H1 (cell line): Measurements from ENCODE around the gene ZBTB47. TPM values are rescaled to one million over a fixed set of nuclear protein-coding genes. Genes with fewer than 3 reads are reported as not detected.

Source experiments
- BRCA1 ChIP-seq: IDR thresholded peaks from 2 replicates; pipeline ENCODE4 v1.6.1; 2012; ENCODE audit warnings: low read depth, low read length, improper control_type of control experiment
- MAFK ChIP-seq: IDR thresholded peaks from 2 replicates; pipeline ENCODE4 v1.6.1; 2012; ENCODE audit warnings: low read depth, mild to moderate bottlenecking, improper control_type of control experiment, low read length
- SAP30 ChIP-seq: fragments of 300-600 bp; sonication (generic); IDR thresholded peaks from 2 replicates; pipeline ENCODE4 v1.7.1; 2012; ENCODE audit warnings: low read length, moderate library complexity, mild to moderate bottlenecking, inconsistent platforms; ENCODE audit not compliant: insufficient read depth, insufficient replicate concordance
- polyA plus RNA-seq, 7 experiments: library from polyadenylated mRNA; depleted of rRNA in 3 of 7; stranded (reverse) in 5 of 7; unstranded in 2 of 7; fragments of >200 nt in 5 of 7; fragments of 200-250 nt in 2 of 7; gene quantifications; 1 replicate in 5 of 7; 2 replicates in 1 of 7; 4 replicates in 1 of 7; pipeline versions ENCODE4 v1.2.1 to v1.2.3, GENCODE V29; 2011 to 2013; ENCODE audit warnings: missing spikeins in 2 of 7, mixed read lengths in 2 of 7
- total RNA-seq: library from RNA; stranded (reverse); fragmentation: NEBNext Ultra II Directional; extraction: Animal tissue kit (Norgen Biotek cat#: 25700); gene quantifications from 2 replicates; pipeline ENCODE4 v1.2.1, GENCODE V29; 2021
- TF ChIP-seq, protein P1 (sequence below): fragments of 300-600 bp; sonication (generic); IDR thresholded peaks from 2 replicates; pipeline ENCODE4 v1.7.1; 2012; ENCODE audit warnings: low read length, moderate library complexity, mild to moderate bottlenecking, inconsistent platforms; ENCODE audit not compliant: insufficient replicate concordance
- TF ChIP-seq, protein P2 (sequence below): IDR thresholded peaks from 2 replicates; pipeline ENCODE4 v1.6.1; 2012; ENCODE audit warnings: inconsistent platforms

Gene ZBTB47
- total and polyA plus RNA-seq, 2 of the 8 experiments (the other 6 are each of a cell fraction or from before 2014, with no cell fraction given) = 2.8 to 4.1 TPM

DNA sequence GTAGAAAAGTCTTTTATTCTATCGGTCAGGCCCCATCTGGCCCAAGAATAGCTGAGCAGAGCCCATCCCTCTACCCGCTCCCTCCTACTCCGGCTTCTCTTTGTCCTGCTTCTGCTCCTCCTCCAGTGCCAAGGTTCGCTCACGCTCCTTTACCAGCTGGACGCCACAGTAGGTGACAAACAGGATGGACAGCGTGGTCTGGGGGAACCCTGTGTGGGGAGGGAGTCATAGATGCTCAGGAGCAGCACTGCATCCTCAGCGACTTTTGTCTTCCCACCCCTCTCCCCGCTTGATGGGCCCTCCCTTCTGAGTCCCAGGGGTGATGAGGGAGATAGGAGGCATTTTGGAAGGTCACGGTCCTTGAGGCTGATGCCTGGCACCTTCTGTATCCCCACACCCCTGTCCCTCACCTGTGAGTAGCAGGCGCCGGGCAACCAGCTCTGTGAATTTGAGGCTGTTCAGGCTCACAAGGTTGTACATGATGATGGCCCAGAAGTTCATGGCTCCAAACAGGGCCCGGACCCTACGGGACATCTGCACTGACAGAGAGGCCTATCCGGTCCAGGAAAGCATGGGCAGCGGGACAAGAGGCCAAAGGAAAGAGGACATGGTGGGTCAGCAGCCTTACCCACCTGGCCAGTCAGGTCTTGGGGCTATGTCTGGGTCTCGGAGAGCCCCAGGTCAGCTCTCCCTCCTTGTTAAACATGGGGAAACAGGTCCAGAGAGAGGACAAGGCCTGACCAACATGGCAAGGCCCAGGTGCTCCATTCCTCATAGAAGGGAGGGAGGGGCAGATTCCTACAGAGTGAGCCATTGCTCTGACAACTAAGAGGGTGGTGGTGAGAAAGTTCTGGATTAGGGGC, 39.4 kb downstream of the ZBTB47 start (continued):
- TF ChIP-seq, protein P1, sequence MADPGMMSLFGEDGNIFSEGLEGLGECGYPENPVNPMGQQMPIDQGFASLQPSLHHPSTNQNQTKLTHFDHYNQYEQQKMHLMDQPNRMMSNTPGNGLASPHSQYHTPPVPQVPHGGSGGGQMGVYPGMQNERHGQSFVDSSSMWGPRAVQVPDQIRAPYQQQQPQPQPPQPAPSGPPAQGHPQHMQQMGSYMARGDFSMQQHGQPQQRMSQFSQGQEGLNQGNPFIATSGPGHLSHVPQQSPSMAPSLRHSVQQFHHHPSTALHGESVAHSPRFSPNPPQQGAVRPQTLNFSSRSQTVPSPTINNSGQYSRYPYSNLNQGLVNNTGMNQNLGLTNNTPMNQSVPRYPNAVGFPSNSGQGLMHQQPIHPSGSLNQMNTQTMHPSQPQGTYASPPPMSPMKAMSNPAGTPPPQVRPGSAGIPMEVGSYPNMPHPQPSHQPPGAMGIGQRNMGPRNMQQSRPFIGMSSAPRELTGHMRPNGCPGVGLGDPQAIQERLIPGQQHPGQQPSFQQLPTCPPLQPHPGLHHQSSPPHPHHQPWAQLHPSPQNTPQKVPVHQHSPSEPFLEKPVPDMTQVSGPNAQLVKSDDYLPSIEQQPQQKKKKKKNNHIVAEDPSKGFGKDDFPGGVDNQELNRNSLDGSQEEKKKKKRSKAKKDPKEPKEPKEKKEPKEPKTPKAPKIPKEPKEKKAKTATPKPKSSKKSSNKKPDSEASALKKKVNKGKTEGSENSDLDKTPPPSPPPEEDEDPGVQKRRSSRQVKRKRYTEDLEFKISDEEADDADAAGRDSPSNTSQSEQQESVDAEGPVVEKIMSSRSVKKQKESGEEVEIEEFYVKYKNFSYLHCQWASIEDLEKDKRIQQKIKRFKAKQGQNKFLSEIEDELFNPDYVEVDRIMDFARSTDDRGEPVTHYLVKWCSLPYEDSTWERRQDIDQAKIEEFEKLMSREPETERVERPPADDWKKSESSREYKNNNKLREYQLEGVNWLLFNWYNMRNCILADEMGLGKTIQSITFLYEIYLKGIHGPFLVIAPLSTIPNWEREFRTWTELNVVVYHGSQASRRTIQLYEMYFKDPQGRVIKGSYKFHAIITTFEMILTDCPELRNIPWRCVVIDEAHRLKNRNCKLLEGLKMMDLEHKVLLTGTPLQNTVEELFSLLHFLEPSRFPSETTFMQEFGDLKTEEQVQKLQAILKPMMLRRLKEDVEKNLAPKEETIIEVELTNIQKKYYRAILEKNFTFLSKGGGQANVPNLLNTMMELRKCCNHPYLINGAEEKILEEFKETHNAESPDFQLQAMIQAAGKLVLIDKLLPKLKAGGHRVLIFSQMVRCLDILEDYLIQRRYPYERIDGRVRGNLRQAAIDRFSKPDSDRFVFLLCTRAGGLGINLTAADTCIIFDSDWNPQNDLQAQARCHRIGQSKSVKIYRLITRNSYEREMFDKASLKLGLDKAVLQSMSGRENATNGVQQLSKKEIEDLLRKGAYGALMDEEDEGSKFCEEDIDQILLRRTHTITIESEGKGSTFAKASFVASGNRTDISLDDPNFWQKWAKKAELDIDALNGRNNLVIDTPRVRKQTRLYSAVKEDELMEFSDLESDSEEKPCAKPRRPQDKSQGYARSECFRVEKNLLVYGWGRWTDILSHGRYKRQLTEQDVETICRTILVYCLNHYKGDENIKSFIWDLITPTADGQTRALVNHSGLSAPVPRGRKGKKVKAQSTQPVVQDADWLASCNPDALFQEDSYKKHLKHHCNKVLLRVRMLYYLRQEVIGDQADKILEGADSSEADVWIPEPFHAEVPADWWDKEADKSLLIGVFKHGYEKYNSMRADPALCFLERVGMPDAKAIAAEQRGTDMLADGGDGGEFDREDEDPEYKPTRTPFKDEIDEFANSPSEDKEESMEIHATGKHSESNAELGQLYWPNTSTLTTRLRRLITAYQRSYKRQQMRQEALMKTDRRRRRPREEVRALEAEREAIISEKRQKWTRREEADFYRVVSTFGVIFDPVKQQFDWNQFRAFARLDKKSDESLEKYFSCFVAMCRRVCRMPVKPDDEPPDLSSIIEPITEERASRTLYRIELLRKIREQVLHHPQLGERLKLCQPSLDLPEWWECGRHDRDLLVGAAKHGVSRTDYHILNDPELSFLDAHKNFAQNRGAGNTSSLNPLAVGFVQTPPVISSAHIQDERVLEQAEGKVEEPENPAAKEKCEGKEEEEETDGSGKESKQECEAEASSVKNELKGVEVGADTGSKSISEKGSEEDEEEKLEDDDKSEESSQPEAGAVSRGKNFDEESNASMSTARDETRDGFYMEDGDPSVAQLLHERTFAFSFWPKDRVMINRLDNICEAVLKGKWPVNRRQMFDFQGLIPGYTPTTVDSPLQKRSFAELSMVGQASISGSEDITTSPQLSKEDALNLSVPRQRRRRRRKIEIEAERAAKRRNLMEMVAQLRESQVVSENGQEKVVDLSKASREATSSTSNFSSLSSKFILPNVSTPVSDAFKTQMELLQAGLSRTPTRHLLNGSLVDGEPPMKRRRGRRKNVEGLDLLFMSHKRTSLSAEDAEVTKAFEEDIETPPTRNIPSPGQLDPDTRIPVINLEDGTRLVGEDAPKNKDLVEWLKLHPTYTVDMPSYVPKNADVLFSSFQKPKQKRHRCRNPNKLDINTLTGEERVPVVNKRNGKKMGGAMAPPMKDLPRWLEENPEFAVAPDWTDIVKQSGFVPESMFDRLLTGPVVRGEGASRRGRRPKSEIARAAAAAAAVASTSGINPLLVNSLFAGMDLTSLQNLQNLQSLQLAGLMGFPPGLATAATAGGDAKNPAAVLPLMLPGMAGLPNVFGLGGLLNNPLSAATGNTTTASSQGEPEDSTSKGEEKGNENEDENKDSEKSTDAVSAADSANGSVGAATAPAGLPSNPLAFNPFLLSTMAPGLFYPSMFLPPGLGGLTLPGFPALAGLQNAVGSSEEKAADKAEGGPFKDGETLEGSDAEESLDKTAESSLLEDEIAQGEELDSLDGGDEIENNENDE = no peak
- TF ChIP-seq BRCA1 (no peak), SAP30 (no peak), MAFK (no peak)
- TF ChIP-seq, protein P2, sequence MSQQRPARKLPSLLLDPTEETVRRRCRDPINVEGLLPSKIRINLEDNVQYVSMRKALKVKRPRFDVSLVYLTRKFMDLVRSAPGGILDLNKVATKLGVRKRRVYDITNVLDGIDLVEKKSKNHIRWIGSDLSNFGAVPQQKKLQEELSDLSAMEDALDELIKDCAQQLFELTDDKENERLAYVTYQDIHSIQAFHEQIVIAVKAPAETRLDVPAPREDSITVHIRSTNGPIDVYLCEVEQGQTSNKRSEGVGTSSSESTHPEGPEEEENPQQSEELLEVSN = no peak
